ENCODE data around the gene SMCO4. TPM values are rescaled to one million over a fixed set of nuclear protein-coding genes. Genes with fewer than 3 reads are reported as not detected.

Gene SMCO4
- total RNA-seq, 1 experiment from 2014 or later: 50.1 TPM

DNA sequence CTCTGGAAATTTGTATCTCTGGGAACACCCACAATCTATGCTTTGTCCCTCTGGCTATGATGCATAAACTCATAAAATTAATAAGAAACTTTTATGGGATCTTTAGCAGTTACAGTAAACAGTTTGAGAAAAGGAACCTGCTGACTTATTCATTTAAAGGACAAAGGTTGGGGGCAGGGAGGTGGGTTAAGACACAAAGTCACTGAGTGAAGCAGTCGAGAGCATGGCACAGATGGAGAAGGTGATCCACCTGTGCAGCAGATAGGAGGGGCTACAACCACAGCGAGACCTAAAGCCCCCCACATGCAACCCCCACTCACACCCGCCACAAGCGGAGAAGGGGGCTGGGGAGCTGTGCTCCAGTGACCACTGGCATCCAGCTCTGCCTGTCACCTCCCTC, 45.0 kb downstream of the SMCO4 start:
- H3K4me1 Mint-ChIP-seq: peaks cover 62% of the 10 kb centered on the region
- H3K9me3 Mint-ChIP-seq: peaks cover 4% of the 10 kb centered on the region; the same call in 1 of the 2 replicates
- POLR2A ChIA-PET: no interaction called here
- CTCF ChIA-PET: interaction anchor here (0.6 to 1.3 kb wide), 2 partner anchors 8 to 14 kb away, joined by 3 read pairs; no protein-coding TSS in a partner anchor
- no peak for TF ChIP-seq ZNF423 (CRISPR knock-in tag; IDR thresholded peaks at IDR 0.05)
- TF ChIP-seq ZNF532 (CRISPR knock-in tag; IDR thresholded peaks at IDR 0.05; ENCODE audit: borderline replicate concordance): no peak
- TF ChIP-seq, protein P1, sequence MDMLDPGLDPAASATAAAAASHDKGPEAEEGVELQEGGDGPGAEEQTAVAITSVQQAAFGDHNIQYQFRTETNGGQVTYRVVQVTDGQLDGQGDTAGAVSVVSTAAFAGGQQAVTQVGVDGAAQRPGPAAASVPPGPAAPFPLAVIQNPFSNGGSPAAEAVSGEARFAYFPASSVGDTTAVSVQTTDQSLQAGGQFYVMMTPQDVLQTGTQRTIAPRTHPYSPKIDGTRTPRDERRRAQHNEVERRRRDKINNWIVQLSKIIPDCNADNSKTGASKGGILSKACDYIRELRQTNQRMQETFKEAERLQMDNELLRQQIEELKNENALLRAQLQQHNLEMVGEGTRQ (CRISPR knock-in tag; IDR thresholded peaks at IDR 0.05): no peak
- TF ChIP-seq FOXP1 (CRISPR knock-in tag; IDR thresholded peaks at IDR 0.05; ENCODE audit: borderline replicate concordance): no peak
- no peak for TF ChIP-seq AR (CRISPR knock-in tag; IDR thresholded peaks at IDR 0.05)
- TF ChIP-seq, protein P2, sequence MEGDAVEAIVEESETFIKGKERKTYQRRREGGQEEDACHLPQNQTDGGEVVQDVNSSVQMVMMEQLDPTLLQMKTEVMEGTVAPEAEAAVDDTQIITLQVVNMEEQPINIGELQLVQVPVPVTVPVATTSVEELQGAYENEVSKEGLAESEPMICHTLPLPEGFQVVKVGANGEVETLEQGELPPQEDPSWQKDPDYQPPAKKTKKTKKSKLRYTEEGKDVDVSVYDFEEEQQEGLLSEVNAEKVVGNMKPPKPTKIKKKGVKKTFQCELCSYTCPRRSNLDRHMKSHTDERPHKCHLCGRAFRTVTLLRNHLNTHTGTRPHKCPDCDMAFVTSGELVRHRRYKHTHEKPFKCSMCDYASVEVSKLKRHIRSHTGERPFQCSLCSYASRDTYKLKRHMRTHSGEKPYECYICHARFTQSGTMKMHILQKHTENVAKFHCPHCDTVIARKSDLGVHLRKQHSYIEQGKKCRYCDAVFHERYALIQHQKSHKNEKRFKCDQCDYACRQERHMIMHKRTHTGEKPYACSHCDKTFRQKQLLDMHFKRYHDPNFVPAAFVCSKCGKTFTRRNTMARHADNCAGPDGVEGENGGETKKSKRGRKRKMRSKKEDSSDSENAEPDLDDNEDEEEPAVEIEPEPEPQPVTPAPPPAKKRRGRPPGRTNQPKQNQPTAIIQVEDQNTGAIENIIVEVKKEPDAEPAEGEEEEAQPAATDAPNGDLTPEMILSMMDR (IDR thresholded peaks at IDR 0.05): no peak
- TF ChIP-seq PRRX2 (CRISPR knock-in tag; IDR thresholded peaks at IDR 0.05): no peak
- TF ChIP-seq, protein P3, sequence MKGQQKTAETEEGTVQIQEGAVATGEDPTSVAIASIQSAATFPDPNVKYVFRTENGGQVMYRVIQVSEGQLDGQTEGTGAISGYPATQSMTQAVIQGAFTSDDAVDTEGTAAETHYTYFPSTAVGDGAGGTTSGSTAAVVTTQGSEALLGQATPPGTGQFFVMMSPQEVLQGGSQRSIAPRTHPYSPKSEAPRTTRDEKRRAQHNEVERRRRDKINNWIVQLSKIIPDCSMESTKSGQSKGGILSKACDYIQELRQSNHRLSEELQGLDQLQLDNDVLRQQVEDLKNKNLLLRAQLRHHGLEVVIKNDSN (CRISPR knock-in tag; IDR thresholded peaks at IDR 0.05): no peak
- TF ChIP-seq JAZF1 (CRISPR knock-in tag; IDR thresholded peaks at IDR 0.05): no peak
- TF ChIP-seq CREB1 (CRISPR knock-in tag; IDR thresholded peaks at IDR 0.05): no peak
- TF ChIP-seq GRHL2 (CRISPR knock-in tag; IDR thresholded peaks at IDR 0.05; ENCODE audit: insufficient replicate concordance, severe bottlenecking): no peak
- TF ChIP-seq SP1 (CRISPR knock-in tag; conservative IDR thresholded peaks at IDR 0.05): no peak
- 0 out of 2 replicates have a peak overlapping the region, but pooled peaks have one; percentile 86 for H3K27ac Mint-ChIP-seq
- DNase-seq (ENCODE audit: low spot score): no peak
- peaks cover 21% of the 10 kb centered on the region for H3K36me3 Mint-ChIP-seq
- H3K4me3 Mint-ChIP-seq: no peak overlapping the region
- ATAC-seq: peak; percentile 63
- no peaks in the 10 kb centered on the region for H3K27me3 Mint-ChIP-seq (ENCODE audit: low read depth)

DNA sequence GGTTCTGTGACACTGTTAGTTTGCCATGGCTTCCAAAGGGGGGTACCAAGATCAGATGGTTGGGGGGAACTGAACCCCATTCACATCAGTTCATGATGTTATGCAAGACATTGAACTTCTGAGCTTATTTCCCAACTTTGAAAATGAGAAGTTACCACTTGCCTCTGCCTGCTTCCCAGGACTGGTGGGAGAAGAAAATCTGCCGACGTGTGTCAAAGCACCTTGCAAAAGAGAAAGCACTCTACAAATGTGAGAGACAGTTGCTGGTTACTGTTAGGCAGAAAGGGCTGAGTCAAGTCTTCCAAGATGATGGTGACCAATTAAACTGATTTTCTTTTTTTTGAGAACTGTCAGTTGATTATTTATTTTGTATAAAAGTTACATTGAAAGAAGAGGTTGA, 45.6 kb downstream of the SMCO4 start:
- DNase-seq (ENCODE audit: low spot score) (no peak), ATAC-seq (no peak)
- H3K9me3 Mint-ChIP-seq: peaks cover 4% of the 10 kb centered on the region; the same call in 1 of the 2 replicates
- H3K4me1 Mint-ChIP-seq: peaks cover 65% of the 10 kb centered on the region
- ChIA-PET POLR2A (no interaction called here), CTCF (no interaction called here)
- H3K4me3 Mint-ChIP-seq: no peak overlapping the region
- H3K27me3 Mint-ChIP-seq (ENCODE audit: low read depth): no peaks in the 10 kb centered on the region
- H3K27ac Mint-ChIP-seq: no peak overlapping the region
- H3K36me3 Mint-ChIP-seq: peaks cover 19% of the 10 kb centered on the region
- TF ChIP-seq GABPB1 (CRISPR knock-in tag; IDR thresholded peaks at IDR 0.05) (no peak), PRRX2 (CRISPR knock-in tag; IDR thresholded peaks at IDR 0.05) (no peak), NR2C2 (CRISPR knock-in tag; IDR thresholded peaks at IDR 0.05) (no peak), JUN (CRISPR knock-in tag; IDR thresholded peaks at IDR 0.05) (no peak), MYBL2 (CRISPR knock-in tag; IDR thresholded peaks at IDR 0.05) (no peak), FOXP1 (CRISPR knock-in tag; IDR thresholded peaks at IDR 0.05; ENCODE audit: borderline replicate concordance) (no peak), ZNF423 (CRISPR knock-in tag; IDR thresholded peaks at IDR 0.05) (no peak), ZBTB21 (CRISPR knock-in tag; IDR thresholded peaks at IDR 0.05; ENCODE audit: borderline replicate concordance) (no peak), ZNF121 (CRISPR knock-in tag; IDR thresholded peaks at IDR 0.05) (no peak), ZNF416 (CRISPR knock-in tag; IDR thresholded peaks at IDR 0.05) (no peak), ZNF425 (CRISPR knock-in tag; conservative IDR thresholded peaks at IDR 0.05) (no peak), FOXJ3 (CRISPR knock-in tag; IDR thresholded peaks at IDR 0.05; ENCODE audit: borderline replicate concordance) (no peak)
- TF ChIP-seq, protein P4, sequence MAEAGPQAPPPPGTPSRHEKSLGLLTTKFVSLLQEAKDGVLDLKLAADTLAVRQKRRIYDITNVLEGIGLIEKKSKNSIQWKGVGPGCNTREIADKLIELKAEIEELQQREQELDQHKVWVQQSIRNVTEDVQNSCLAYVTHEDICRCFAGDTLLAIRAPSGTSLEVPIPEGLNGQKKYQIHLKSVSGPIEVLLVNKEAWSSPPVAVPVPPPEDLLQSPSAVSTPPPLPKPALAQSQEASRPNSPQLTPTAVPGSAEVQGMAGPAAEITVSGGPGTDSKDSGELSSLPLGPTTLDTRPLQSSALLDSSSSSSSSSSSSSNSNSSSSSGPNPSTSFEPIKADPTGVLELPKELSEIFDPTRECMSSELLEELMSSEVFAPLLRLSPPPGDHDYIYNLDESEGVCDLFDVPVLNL (CRISPR knock-in tag; IDR thresholded peaks at IDR 0.05; ENCODE audit: borderline replicate concordance, low read depth): no peak

Data from WTC11 (cell line).